Hepatocyte (in vitro differentiated cells): ENCODE results near the gene SNX5.

Experiments
- CTCF ChIP-seq: fragments of 200-600 bp; sonication (generic); IDR thresholded peaks from 2 replicates; pipeline ENCODE4 v1.5.1; 2016; ENCODE audit warnings: antibody characterized with exemption, mild to moderate bottlenecking; ENCODE audit not compliant: poor library complexity
- EZH2 ChIP-seq: fragments of 200-600 bp; sonication (generic); IDR thresholded peaks from 2 replicates; pipeline ENCODE4 v1.6.1; 2016; ENCODE audit warnings: antibody characterized with exemption, mild to moderate bottlenecking, borderline replicate concordance

- TF ChIP-seq CTCF (no peak), EZH2 (no peak)
These were observed 4.0 kb downstream of the SNX5 start for GRCh38 chr20:17964632-17965031.
